GM19025 (cell line): ENCODE data around the gene CCDC60.

Source experiments
- ATAC-seq: cut with Tn5 transposase; IDR thresholded peaks from one replicate; pipeline ENCODE4 v1.9.1; 2021; ENCODE audit warnings: mild to moderate bottlenecking, low read depth, moderate library complexity; ENCODE audit not compliant: unreplicated experiment

The CCDC60 gene

GRCh38 chr12:119383206-119383605 lies 48.7 kb downstream of the CCDC60 start:
- no peak for ATAC-seq

- no peak for ATAC-seq
These were observed 49.8 kb downstream of the CCDC60 start for GRCh38 chr12:119384340-119384739.

GRCh38 chr12:119385659-119386058 lies 51.1 kb downstream of the CCDC60 start:
- no peak for ATAC-seq

GRCh38 chr12:119389687-119390086 lies 55.2 kb downstream of the CCDC60 start:
- ATAC-seq: no peak

GRCh38 chr12:119391673-119392072 lies 57.1 kb downstream of the CCDC60 start:
- no peak for ATAC-seq

GRCh38 chr12:119393677-119394076 lies 59.1 kb downstream of the CCDC60 start:
- ATAC-seq: no peak

- ATAC-seq: no peak
These were observed 63.0 kb downstream of the CCDC60 start for GRCh38 chr12:119397540-119397939.

GRCh38 chr12:119398190-119398589 lies 63.7 kb downstream of the CCDC60 start:
- ATAC-seq: no peak

- no peak for ATAC-seq
These were observed 64.8 kb downstream of the CCDC60 start for GRCh38 chr12:119399301-119399700.

- ATAC-seq: no peak
These were observed 71.8 kb downstream of the CCDC60 start for GRCh38 chr12:119406308-119406707.

GRCh38 chr12:119406811-119407210 lies 72.3 kb downstream of the CCDC60 start:
- ATAC-seq: no peak

- no peak for ATAC-seq
These were observed 74.5 kb downstream of the CCDC60 start for GRCh38 chr12:119409043-119409442.

GRCh38 chr12:119410396-119410795 lies 75.9 kb downstream of the CCDC60 start:
- no peak for ATAC-seq

- ATAC-seq: no peak
These were observed 77.8 kb downstream of the CCDC60 start for GRCh38 chr12:119412306-119412705.

GRCh38 chr12:119412811-119413794 lies 78.6 kb downstream of the CCDC60 start:
- no peak for ATAC-seq

GRCh38 chr12:119415714-119416113 lies 81.2 kb downstream of the CCDC60 start:
- ATAC-seq: no peak

GRCh38 chr12:119417440-119417839 lies 82.9 kb downstream of the CCDC60 start:
- ATAC-seq: no peak

- no peak for ATAC-seq
These were observed 84.9 kb downstream of the CCDC60 start for GRCh38 chr12:119419381-119419780.

GRCh38 chr12:119423285-119423684 lies 88.8 kb downstream of the CCDC60 start:
- ATAC-seq: no peak

GRCh38 chr12:119425623-119426022 lies 91.1 kb downstream of the CCDC60 start:
- ATAC-seq: no peak

GRCh38 chr12:119431151-119431550 lies 96.6 kb downstream of the CCDC60 start:
- ATAC-seq: no peak

- no peak for ATAC-seq
These were observed 98.4 kb downstream of the CCDC60 start for GRCh38 chr12:119432949-119433348.
